AG04450 (cell line): Measurements from ENCODE around the gene SBF1. TPM values are rescaled to one million over a fixed set of nuclear protein-coding genes. Genes with fewer than 3 reads are reported as not detected.

Experiments used
- CTCF ChIA-PET: fragments of 300-600, 350-600 bp; formaldehyde crosslinking; extraction: SDS; loops from one replicate; lab custom pipeline; 2022; ENCODE audit warnings: antibody characterized with exemption, inconsistent platforms; lab: Charles Lee
- POLR2A ChIA-PET: fragments of 350-600 bp; formaldehyde crosslinking; extraction: SDS; loops from one replicate; lab custom pipeline; 2021; ENCODE audit warnings: antibody characterized with exemption, inconsistent platforms; lab: Yijun Ruan, JAX
- DNase-seq: peaks from one replicate; pipeline ENCODE4 v3.0.0-alpha.2; 2011; ENCODE audit warnings: low read depth, low spot score
- H3K27ac ChIP-seq: one replicate; pipeline ENCODE4 v1.5.1; 2012; ENCODE audit warnings: low read depth, low read length, control low read depth
- H3K27me3 ChIP-seq: one replicate; pipeline ENCODE4 v1.6.0; 2012; ENCODE audit warnings: low read length; ENCODE audit not compliant: control insufficient read depth, insufficient read depth
- H3K4me3 ChIP-seq: 2 replicates; pipeline ENCODE4 v1.5.1; 2011; ENCODE audit warnings: mild to moderate bottlenecking, low read depth, low read length, control low read depth
- H3K9me3 ChIP-seq: 2 replicates; pipeline ENCODE4 v1.5.1; 2012; ENCODE audit warnings: low read length; ENCODE audit not compliant: control insufficient read depth, insufficient read depth
- polyA plus RNA-seq: library from polyadenylated mRNA; depleted of rRNA; stranded (reverse); fragments of >200 nt; gene quantifications from 2 replicates; pipeline ENCODE4 v1.2.3, GENCODE V29; 2011
- TF ChIP-seq, protein P1 (sequence below): IDR thresholded peaks from 2 replicates; pipeline ENCODE4 v1.5.1; 2011; ENCODE audit warnings: low read depth, low read length, control low read depth, inconsistent platforms

Gene SBF1
- polyA plus RNA-seq, 1 experiment = 16.4 TPM

DNA sequence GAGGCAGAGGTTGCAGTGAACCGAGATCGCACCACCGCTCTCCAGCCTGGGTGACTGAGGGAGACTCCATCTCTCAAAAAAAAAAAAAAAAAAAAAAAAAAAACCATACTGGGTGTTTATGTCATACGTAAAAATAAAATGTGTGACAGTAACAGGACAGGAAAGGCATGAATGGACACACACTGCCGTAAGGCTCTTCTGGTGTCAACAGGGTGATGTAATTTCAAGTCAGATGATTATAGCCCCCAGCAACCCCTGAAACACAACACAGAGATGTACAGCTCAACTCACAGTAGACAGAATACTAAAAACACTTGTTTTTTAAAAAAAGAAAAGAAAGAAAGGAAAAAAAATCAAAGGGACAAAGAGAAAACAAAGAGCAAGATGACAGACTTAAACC, 22.2 kb downstream of the SBF1 start:
- H3K9me3 ChIP-seq = no peaks in the 10 kb centered on the region; the same call in 1 of the 2 replicates
- H3K27me3 ChIP-seq = no peaks in the 10 kb centered on the region
- CTCF ChIA-PET = interaction anchor here (1.3 kb wide), 1 partner anchor 73 kb away, joined by 4 read pairs; the partner anchor contains the start of gene SCO2
- TF ChIP-seq, protein P1, sequence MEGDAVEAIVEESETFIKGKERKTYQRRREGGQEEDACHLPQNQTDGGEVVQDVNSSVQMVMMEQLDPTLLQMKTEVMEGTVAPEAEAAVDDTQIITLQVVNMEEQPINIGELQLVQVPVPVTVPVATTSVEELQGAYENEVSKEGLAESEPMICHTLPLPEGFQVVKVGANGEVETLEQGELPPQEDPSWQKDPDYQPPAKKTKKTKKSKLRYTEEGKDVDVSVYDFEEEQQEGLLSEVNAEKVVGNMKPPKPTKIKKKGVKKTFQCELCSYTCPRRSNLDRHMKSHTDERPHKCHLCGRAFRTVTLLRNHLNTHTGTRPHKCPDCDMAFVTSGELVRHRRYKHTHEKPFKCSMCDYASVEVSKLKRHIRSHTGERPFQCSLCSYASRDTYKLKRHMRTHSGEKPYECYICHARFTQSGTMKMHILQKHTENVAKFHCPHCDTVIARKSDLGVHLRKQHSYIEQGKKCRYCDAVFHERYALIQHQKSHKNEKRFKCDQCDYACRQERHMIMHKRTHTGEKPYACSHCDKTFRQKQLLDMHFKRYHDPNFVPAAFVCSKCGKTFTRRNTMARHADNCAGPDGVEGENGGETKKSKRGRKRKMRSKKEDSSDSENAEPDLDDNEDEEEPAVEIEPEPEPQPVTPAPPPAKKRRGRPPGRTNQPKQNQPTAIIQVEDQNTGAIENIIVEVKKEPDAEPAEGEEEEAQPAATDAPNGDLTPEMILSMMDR = no peak
- DNase-seq = no peak
- POLR2A ChIA-PET = no interaction called here
- no peak overlapping the region for H3K27ac ChIP-seq
- H3K4me3 ChIP-seq = no peak overlapping the region

- no peaks in the 10 kb centered on the region; the same call in 1 of the 2 replicates for H3K9me3 ChIP-seq
- DNase-seq = no peak
- TF ChIP-seq, protein P1 = no peak
- no peaks in the 10 kb centered on the region for H3K27me3 ChIP-seq
- POLR2A ChIA-PET = interaction anchor here (0.6 to 0.7 kb wide), 2 partner anchors 18 to 36 kb away, joined by 3 read pairs; no protein-coding TSS in a partner anchor
- H3K27ac ChIP-seq = no peak overlapping the region
- H3K4me3 ChIP-seq = no peak overlapping the region
- CTCF ChIA-PET = no interaction called here
These were observed 27.0 kb downstream of the SBF1 start for GRCh38 chr22:50447576-50448551.

DNA sequence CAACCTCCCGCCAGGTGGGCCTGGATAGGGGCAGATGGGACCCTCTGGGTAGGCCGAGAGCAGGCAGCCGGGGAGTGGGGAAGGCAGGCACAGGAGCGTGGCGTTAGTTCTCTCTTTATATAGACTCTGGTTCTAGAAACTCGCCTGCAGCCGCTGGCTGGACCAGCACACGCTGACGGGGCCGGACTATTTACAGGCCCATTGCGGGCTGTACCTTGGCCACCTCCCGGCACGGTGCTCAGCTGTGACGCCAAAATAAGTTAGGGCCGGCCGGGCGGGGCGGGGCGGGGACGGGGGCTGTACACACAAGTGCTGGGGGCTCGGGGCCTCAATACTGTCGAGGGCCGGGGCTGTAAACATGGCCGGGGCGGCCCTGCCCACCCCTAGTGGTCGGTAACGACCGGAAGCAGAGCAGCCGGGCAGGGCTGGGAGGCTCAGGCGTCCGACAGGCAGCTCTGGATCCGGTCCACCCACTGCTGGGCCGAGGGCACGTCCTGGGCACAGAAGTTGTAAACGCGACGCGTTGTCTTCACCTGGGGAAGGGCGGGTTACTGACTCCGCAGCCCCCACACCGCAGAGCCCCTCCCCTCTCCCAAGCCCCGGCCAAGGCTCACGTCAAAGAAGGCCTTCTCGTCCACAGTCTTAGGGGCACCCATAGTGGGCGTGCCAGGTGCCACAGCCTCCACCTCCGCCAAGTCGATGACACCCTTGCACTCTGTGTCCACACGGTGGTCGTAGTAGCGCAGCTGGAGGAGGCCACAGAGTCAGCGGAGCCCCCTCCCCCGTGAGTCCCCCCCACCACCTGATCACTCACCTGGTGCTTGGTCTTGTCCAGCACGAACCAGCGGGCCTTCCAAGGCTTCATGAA, 27.9 kb downstream of the SBF1 start:
- no peak for DNase-seq
- H3K27me3 ChIP-seq = no peaks in the 10 kb centered on the region
- ChIA-PET POLR2A (no interaction called here), CTCF (no interaction called here)
- no peaks in the 10 kb centered on the region; the same call in 1 of the 2 replicates for H3K9me3 ChIP-seq
- H3K4me3 ChIP-seq = no peak overlapping the region
- TF ChIP-seq, protein P1 = no peak
- H3K27ac ChIP-seq = no peak overlapping the region

GRCh38 chr22:50445880-50446707, 28.7 kb downstream of the SBF1 start:
- ChIA-PET POLR2A (no interaction called here), CTCF (interaction anchor here (0.5 kb wide), 1 partner anchor 32 kb away, joined by 5 read pairs; no protein-coding TSS in a partner anchor)
- no peaks in the 10 kb centered on the region; the same call in 1 of the 2 replicates for H3K9me3 ChIP-seq
- no peaks in the 10 kb centered on the region for H3K27me3 ChIP-seq
- no peak overlapping the region for H3K27ac ChIP-seq
- TF ChIP-seq, protein P1 = no peak
- H3K4me3 ChIP-seq = no peak overlapping the region
- no peak for DNase-seq
